ENCODE measurements around the gene PPAN.

PPAN gene

GRCh38 chr19:10142701-10143375, 36.7 kb downstream of the PPAN start:
- DNase-seq (ENCODE audit: low read depth) = no peak

- no peak for DNase-seq (ENCODE audit: low read depth)
Observed at GRCh38 chr19:10143681-10144080, 37.5 kb downstream of the PPAN start.

DNA sequence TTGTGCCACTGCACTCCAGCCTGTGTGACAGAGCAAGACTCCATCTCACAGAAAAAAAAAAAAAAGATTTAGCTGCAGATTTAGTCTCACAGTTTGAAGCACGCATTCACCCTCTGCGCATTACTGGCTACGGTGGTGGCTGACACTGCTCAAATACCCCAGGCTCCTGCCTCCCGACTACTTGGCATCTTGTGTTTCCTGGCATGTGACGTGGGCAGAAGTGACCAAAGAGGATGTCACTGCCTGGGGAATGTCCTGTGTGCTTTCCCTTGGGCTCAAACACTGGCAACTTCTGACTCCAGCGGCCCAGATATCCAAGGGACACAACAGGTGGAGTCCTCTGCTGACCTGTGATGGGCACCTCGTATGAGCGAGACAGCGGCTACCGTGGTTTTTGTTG, 38.2 kb downstream of the PPAN start:
- DNase-seq (ENCODE audit: low read depth) = no peak

DNA sequence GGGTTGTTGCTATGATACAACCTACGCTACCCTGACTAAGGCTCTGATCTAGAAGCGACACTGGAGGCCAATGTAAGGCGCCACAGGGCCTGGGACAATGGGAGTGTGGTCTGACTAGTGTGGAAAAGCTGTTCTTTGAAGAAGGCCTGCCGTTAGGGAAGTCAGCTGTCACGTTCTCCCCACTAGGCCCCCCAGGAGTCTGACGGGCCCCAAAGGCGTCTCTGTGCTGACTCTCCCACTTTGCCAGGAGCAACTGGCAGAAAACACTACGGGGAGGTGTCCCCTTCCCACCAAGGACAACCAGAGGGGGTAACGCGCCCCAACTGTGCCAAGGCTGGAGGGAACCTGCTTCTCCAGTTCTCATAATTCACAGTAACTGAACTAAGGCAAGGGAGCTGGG, 38.9 kb downstream of the PPAN start:
- DNase-seq (ENCODE audit: low read depth) = no peak

- no peak for DNase-seq (ENCODE audit: low read depth)
Observed at GRCh38 chr19:10146142-10146541, 40.0 kb downstream of the PPAN start.

DNA sequence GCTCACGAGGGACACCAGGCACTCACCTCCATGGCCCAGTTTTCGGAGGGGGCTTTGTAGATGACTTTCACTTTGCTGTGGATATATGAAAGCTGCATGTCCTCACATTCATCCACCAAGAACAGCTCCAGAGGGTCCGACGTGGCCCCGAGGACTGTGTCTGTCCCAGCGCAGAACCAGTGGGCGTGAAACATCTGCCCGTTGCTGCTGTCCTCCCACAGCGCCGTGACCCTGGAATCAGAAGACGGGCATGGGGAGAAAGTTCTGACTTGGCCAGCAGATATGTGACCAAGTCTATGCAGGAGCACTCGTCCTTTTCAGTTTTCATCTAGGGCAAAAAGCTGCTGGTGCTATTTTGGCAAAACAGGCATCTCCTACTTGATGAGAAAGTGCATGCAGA, 43.3 kb downstream of the PPAN start:
- DNase-seq (ENCODE audit: low read depth) = no peak

DNA sequence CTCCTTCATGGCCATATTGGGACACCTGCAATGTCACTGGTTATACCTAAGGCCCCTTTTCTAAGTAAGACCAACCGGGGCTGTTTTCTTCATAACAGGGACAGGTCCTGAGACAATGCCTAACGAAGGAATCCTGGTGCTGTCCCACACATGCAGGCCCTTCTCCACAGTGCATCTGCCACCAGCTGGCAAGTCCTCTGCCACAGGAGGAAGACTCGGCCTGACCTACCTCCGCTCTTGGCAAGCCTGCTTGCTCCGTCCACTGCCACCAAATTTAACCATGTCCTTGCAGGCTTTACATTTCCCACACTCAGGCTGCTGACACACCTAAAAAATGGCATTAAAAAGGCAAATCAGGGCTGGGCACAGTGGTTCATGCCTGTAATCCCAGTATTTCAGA, 45.4 kb downstream of the PPAN start:
- no peak for DNase-seq (ENCODE audit: low read depth)

GRCh38 chr19:10152100-10152499, 45.9 kb downstream of the PPAN start:
- DNase-seq (ENCODE audit: low read depth) = no peak

DNA sequence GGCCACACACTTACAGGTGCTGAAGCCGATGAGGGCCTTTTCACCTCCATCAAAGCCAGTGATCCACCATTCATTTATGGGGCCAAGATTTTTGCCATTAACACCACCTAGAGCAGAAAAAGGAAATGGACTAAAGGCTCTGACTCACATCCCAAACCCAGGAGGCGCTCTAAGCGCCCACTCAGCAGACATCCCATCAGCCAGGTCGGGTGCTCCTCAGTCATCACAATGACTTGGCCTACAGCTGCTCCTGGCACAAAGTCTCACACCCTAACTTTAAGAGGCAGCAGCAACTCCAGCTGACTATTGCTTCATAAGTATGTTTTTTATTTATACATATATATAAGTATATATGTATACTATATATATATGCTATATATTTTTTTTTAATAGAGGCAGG, 49.7 kb downstream of the PPAN start:
- no peak for DNase-seq (ENCODE audit: low read depth)

DNA sequence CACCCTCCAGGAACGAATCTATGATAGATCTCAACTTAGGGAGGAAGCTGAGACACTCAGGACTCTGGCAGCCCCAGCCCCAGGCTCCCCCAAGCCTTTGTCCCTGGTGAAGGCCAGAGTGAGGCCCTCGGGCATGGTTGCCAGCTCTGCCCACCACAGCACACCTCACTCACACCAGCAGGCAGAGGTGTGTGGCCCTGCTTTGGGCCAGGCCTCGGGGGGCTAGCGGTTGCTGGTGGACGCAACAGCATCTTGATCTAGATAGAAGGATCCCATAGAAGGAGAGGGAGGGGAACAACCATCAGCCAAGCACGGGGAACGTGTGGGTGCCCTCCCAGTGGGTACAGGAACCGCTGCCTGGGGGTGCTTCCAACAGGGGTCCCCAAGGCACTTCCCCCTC, 51.9 kb downstream of the PPAN start:
- no peak for DNase-seq (ENCODE audit: low read depth)

- DNase-seq (ENCODE audit: low read depth) = no peak
Observed at GRCh38 chr19:10158485-10158884, 52.3 kb downstream of the PPAN start.

GRCh38 chr19:10159610-10160009, 53.4 kb downstream of the PPAN start:
- no peak for DNase-seq (ENCODE audit: low read depth)

Measured in stimulated activated CD8-positive, alpha-beta memory T cell treated with anti-CD3 and anti-CD28 coated beads, Interleukin-12 subunit alpha, Interleukin-12 subunit beta, amount 100 ng/mL, for 4 hours (primary cell).